GM18861 (cell line): ENCODE results near the gene DNAH14.

Experiments used
- ATAC-seq: cut with Tn5 transposase; IDR thresholded peaks from one replicate; pipeline ENCODE4 v1.9.1; 2021; ENCODE audit not compliant: unreplicated experiment

Gene DNAH14

DNA sequence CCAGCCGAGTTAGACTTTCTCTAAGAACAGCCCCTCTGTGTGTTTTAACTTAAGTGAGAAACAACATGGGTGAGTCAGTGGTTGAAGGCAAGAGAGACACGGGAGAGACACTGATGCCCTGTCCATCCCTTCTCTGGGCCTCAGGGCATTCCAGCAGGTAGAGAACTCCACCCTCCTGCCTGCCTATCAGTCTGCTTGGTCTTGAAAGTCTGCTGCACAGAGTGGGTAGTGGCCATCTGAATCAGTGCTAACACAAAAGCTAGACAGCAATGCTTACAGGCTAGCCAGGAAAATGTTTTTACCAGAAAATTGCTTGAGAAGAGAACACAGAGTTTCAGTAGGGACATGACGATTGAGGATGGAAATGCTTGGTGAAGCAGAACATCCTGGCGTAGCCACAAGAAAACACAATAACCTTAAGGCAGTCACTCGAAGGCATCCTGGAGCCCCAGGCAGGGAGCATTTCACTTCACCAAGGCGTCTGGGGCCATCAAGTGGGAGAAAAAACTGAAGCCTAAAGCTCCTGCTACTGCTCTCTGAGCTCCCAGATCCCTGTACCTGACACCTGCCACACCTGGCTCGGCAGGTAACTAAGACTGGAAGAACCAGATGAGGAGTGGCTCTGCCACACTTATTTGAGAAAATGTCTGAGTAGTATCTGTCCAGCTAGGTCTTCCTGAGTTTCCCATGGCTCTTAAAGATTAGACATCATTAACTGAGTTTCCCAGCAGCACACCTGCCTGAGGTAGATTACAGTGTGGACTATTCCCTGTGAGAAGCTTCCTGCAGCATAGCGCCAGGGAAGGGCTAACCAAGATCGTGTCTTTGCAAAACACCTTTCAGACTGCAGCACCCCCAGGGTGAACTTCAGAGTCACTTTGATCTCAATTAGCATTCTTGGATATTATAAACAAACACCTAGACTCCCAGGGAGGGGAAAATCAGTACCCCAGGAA is 516.4 kb downstream of the DNAH14 start:
- ATAC-seq = no peak

GRCh38 chr1:225446595-225446960 is 517.1 kb downstream of the DNAH14 start:
- no peak for ATAC-seq

- no peak for ATAC-seq
These were observed 517.6 kb downstream of the DNAH14 start for GRCh38 chr1:225446981-225447615.

DNA sequence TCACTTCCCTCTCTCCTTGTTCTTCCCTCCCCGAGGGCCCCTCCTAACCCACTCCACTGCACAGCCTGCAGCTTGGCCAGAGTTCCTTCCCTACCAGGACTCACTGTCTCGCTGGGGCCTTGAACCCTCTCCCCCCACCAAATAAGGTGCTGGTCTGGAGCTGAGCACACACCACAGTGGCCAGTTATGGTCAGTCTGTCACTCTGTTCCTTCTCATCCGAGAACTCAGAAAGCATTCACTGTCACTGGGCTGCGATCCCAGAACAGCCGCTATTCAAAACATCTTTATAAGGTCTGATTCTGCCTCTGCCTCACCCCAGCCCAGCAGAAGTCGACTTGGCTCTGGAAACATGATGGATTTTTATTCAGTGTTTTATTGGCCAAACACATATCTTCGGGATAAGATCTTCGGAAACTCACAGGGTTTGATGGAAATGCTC is 518.2 kb downstream of the DNAH14 start:
- ATAC-seq = no peak

DNA sequence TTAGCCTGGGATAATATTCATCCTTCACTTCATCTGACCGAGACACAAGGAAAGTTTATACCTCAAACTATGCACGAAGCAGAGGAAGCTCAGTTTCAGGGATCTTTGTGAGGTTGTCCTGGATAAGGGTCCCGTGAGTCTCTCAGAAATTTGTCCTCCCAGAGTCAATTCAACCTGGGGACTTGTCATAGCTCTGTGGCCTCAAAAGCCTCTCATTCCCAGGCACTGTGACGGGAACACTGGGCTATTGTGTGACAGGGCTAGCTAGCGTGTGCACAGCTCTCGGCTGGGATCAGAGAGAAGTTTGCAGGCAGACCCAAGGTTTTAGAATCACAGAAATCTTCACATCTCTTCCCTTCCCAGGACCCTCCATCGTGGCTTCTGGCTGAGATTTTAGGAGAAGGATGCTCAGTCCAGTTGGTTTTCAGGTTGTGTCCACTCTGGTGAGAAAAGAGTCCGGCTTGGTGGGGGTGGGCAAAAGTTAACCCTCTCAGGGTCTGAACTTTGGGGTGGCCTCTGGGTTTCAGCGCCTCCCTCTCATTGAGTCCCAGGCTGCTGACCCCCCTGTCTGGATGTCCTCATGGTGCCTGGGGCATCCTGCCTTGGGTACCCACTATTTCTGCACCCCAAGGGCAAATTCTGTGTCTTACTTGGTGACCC is 518.8 kb downstream of the DNAH14 start:
- no peak for ATAC-seq
